ENCODE data around the gene DCHS2.

DNA sequence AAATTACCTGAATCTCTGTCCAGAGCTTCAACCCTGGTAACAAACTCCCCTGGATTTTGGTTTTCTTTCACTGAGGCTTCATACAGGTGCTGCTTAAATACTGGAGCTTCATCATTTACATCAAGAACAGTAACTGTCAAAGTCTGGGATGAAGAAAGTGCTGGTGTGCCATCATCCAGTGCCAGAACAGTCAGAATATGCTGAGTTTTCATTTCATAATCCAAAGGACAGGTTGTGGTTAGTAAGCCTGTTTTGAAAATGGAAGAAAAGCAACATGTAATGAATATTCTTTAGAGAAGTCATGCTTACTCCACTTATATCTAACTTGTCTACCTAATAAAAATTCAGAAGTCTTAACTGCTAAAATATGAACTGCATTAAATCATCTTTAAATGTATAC lies 175.9 kb downstream of the DCHS2 start:
- no peak for TF ChIP-seq BRCA1 (IDR thresholded peaks at IDR 0.05; ENCODE audit: low read depth, low read length)
- no peak for TF ChIP-seq KDM1A (IDR thresholded peaks at IDR 0.05; ENCODE audit: borderline replicate concordance, low read length)
- TF ChIP-seq POLR2A (IDR thresholded peaks at IDR 0.05; ENCODE audit: control extremely low read depth in 1 of 2, low read depth in 2 of 2, low read length in 2 of 2): no peak
- no peak for TF ChIP-seq JUND (IDR thresholded peaks at IDR 0.05; ENCODE audit: low read length)
- no peak for TF ChIP-seq CTCF (IDR thresholded peaks at IDR 0.05; ENCODE audit: control extremely low read depth in 1 of 3, insufficient read depth in 1 of 3, low read depth in 1 of 3, low read length in 3 of 3)
- TF ChIP-seq TAF7 (optimal IDR thresholded peaks at IDR 0.05; ENCODE audit: borderline replicate concordance, low read depth, low read length): no peak
- TF ChIP-seq CREB1 (IDR thresholded peaks at IDR 0.05): no peak
- TF ChIP-seq SIN3A (conservative IDR thresholded peaks at IDR 0.05 in 1 of 2, IDR thresholded peaks at IDR 0.05 in 1 of 2; ENCODE audit: low read depth in 1 of 2, low read length in 2 of 2): no peak
- TF ChIP-seq POLR2AphosphoS5 (IDR thresholded peaks at IDR 0.05; ENCODE audit: low read depth, low read length): no peak
- no peak for TF ChIP-seq YY1 (IDR thresholded peaks at IDR 0.05; ENCODE audit: low read depth, low read length)
- no peak for TF ChIP-seq SUZ12 (IDR thresholded peaks at IDR 0.05; ENCODE audit: low read length)
- no peak for TF ChIP-seq RFX5 (IDR thresholded peaks at IDR 0.05; ENCODE audit: borderline replicate concordance, low read depth, low read length)
- TF ChIP-seq, protein P1, sequence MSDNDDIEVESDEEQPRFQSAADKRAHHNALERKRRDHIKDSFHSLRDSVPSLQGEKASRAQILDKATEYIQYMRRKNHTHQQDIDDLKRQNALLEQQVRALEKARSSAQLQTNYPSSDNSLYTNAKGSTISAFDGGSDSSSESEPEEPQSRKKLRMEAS (IDR thresholded peaks at IDR 0.05): no peak
- TF ChIP-seq GTF2F1 (IDR thresholded peaks at IDR 0.05; ENCODE audit: borderline replicate concordance, low read depth, low read length): no peak

Data from H1 (cell line).